OCI-LY1 (cell line): ENCODE data around the gene TEC.

Source experiments
- H2AFZ ChIP-seq: fragments of 200-600 bp; sonication (generic), shearing (Covaris generic); 2 replicates; pipeline ENCODE4 v1.6.0; 2014; ENCODE audit warnings: antibody characterized with exemption, mild to moderate bottlenecking, low read length
- H3F3A ChIP-seq: fragments of 200-600 bp; sonication (generic), shearing (Covaris generic); 2 replicates; pipeline ENCODE4 v1.6.0; 2014; ENCODE audit warnings: mild to moderate bottlenecking, antibody characterized with exemption, low read length, moderate library complexity; ENCODE audit not compliant: insufficient read depth
- H3K27ac ChIP-seq: fragments of 200-600 bp; sonication (generic); 2 replicates; pipeline ENCODE4 v1.5.1; 2014; ENCODE audit warnings: low read length, mixed run types, mild to moderate bottlenecking, low read depth; ENCODE audit not compliant: poor library complexity, severe bottlenecking
- H3K27me3 ChIP-seq: fragments of 200-600 bp; sonication (generic); 2 replicates; pipeline ENCODE4 v1.6.0; 2014; ENCODE audit warnings: antibody characterized with exemption, mild to moderate bottlenecking, low read length, moderate library complexity; ENCODE audit not compliant: insufficient read depth
- H3K36me3 ChIP-seq: fragments of 200-600 bp; sonication (generic); 2 replicates; pipeline ENCODE4 v1.6.1; 2014; ENCODE audit warnings: mild to moderate bottlenecking, antibody characterized with exemption, low read length, moderate library complexity, mixed read lengths; ENCODE audit not compliant: insufficient read depth
- H3K4me1 ChIP-seq: fragments of 200-600 bp; sonication (generic); 2 replicates; pipeline ENCODE4 v1.5.1; 2014; ENCODE audit warnings: mild to moderate bottlenecking, low read length, moderate library complexity; ENCODE audit not compliant: insufficient read depth, severe bottlenecking
- H3K4me2 ChIP-seq: fragments of 200-600 bp; sonication (generic), shearing (Covaris generic); 2 replicates; pipeline ENCODE4 v1.6.1; 2014; ENCODE audit warnings: low read length
- H3K4me3 ChIP-seq: fragments of 200-600 bp; sonication (generic); 2 replicates; pipeline ENCODE4 v1.5.1; 2014; ENCODE audit warnings: low read length, low read depth, mild to moderate bottlenecking, mixed read lengths; ENCODE audit not compliant: poor library complexity, severe bottlenecking
- H3K79me2 ChIP-seq: fragments of 200-600 bp; shearing (Covaris generic); 2 replicates; pipeline ENCODE4 v1.6.1; 2016; ENCODE audit warnings: mixed run types, low read length, mixed read lengths; ENCODE audit not compliant: insufficient read depth
- H3K9ac ChIP-seq: fragments of 200-600 bp; sonication (generic), shearing (Covaris generic); 2 replicates; pipeline ENCODE4 v1.6.1; 2014; ENCODE audit warnings: mild to moderate bottlenecking, low read length, mixed read lengths
- H3K9me2 ChIP-seq: fragments of 200-600 bp; sonication (generic), shearing (Covaris generic); 2 replicates; pipeline ENCODE4 v1.6.1; 2014; ENCODE audit warnings: low read depth, mild to moderate bottlenecking, low read length, mixed read lengths
- H3K9me3 ChIP-seq: fragments of 200-600 bp; shearing (Covaris generic); 2 replicates; pipeline ENCODE4 v1.6.1; 2014; ENCODE audit warnings: low read length, mixed read lengths
- H4K20me1 ChIP-seq: fragments of 200-600 bp; sonication (generic), shearing (Covaris generic); 2 replicates; pipeline ENCODE4 v1.6.0; 2016; ENCODE audit warnings: mild to moderate bottlenecking, low read length; ENCODE audit not compliant: insufficient read depth
- CTCF ChIP-seq: fragments of 200-600 bp; sonication (generic), shearing (Covaris generic); IDR thresholded peaks from 2 replicates; pipeline ENCODE4 v1.5.1; 2017; ENCODE audit warnings: mild to moderate bottlenecking, antibody characterized with exemption, low read length, moderate library complexity, mixed read lengths
- EZH2 ChIP-seq: fragments of 200-600 bp; sonication (generic), shearing (Covaris generic); IDR thresholded peaks from 2 replicates; pipeline ENCODE4 v1.8.0; 2017; ENCODE audit warnings: borderline replicate concordance, mixed run types, mild to moderate bottlenecking, antibody characterized with exemption, low read length, moderate library complexity, mixed read lengths

The TEC gene

GRCh38 chr4:48184882-48185281 is 84.8 kb downstream of the TEC start:
- Histone ChIP-seq H3K4me1 (peaks cover 5% of the 10 kb centered on the region), H3K36me3 (no peaks in the 10 kb centered on the region), H3K27me3 (no peaks in the 10 kb centered on the region)

GRCh38 chr4:48180234-48180633 is 89.4 kb downstream of the TEC start:
- no peak overlapping the region for H3K27ac ChIP-seq
- TF ChIP-seq CTCF, result no peak
- TF ChIP-seq EZH2, result no peak
- no peak overlapping the region for H3K4me3 ChIP-seq
- 0 out of 2 replicates have a peak, but pooled peaks cover 3% of the 10 kb centered on the region for H3K9me3 ChIP-seq
- no peak overlapping the region for H2AFZ ChIP-seq
- H3K4me1 ChIP-seq, result no peaks in the 10 kb centered on the region
- no peaks in the 10 kb centered on the region for H3K9me2 ChIP-seq
- H4K20me1 ChIP-seq, result no peaks in the 10 kb centered on the region
- H3F3A ChIP-seq, result no peaks in the 10 kb centered on the region
- no peaks in the 10 kb centered on the region for H3K79me2 ChIP-seq
- no peak overlapping the region for H3K4me2 ChIP-seq
- H3K9ac ChIP-seq, result no peak overlapping the region
- no peaks in the 10 kb centered on the region for H3K36me3 ChIP-seq
- H3K27me3 ChIP-seq, result no peaks in the 10 kb centered on the region

More at GRCh38 chr4:48184882-48185281, 84.8 kb downstream of the TEC start:
- no peaks in the 10 kb centered on the region for H4K20me1 ChIP-seq
- no peak overlapping the region for H3K27ac ChIP-seq
- no peaks in the 10 kb centered on the region for H3F3A ChIP-seq
- no peak overlapping the region for H2AFZ ChIP-seq
- no peaks in the 10 kb centered on the region for H3K9me2 ChIP-seq
- no peak for TF ChIP-seq CTCF
- no peak for TF ChIP-seq EZH2
- H3K4me3 ChIP-seq, result no peak overlapping the region
- H3K79me2 ChIP-seq, result no peaks in the 10 kb centered on the region
- H3K9ac ChIP-seq, result no peak overlapping the region
- no peak overlapping the region for H3K4me2 ChIP-seq
- no peaks in the 10 kb centered on the region for H3K9me3 ChIP-seq

- H3K79me2 ChIP-seq, result no peaks in the 10 kb centered on the region
- H3K4me1 ChIP-seq, result no peaks in the 10 kb centered on the region
- no peaks in the 10 kb centered on the region for H3F3A ChIP-seq
These were observed 90.7 kb downstream of the TEC start for GRCh38 chr4:48178931-48179330.

More at GRCh38 chr4:48178931-48179330, 90.7 kb downstream of the TEC start:
- Histone ChIP-seq H3K4me3 (no peak overlapping the region), H3K27me3 (no peaks in the 10 kb centered on the region), H2AFZ (no peak overlapping the region), H3K36me3 (no peaks in the 10 kb centered on the region), H3K4me2 (no peak overlapping the region), H4K20me1 (no peaks in the 10 kb centered on the region), H3K9ac (no peak overlapping the region), H3K9me2 (no peaks in the 10 kb centered on the region), H3K27ac (no peak overlapping the region), H3K9me3 (0 out of 2 replicates have a peak, but pooled peaks cover 3% of the 10 kb centered on the region)
- TF ChIP-seq EZH2 (no peak), CTCF (no peak)
